Left kidney (tissue), 2 donors: ENCODE results near the gene ERFL. TPM values are rescaled to one million over a fixed set of nuclear protein-coding genes. Genes with fewer than 3 reads are reported as not detected.

Experiments
- DNase-seq: peaks from one replicate; pipeline ENCODE4 v3.0.0-alpha.2; 2013
- polyA plus RNA-seq: library from polyadenylated mRNA; unstranded; fragments of 120-200 nt; gene quantifications from one replicate; pipeline ENCODE4 v1.2.1, GENCODE V29; 2013; ENCODE audit not compliant: insufficient read length

Gene ERFL
- polyA plus RNA-seq, 1 donor: 0.15 TPM

- DNase-seq: no peak
Measured at GRCh38 chr19:41913538-41914423, 14.5 kb downstream of the ERFL start.

- DNase-seq: no peak
Measured at GRCh38 chr19:41912899-41913537, 15.2 kb downstream of the ERFL start.

- DNase-seq: no peak
Measured at GRCh38 chr19:41911889-41912731, 16.1 kb downstream of the ERFL start.

GRCh38 chr19:41910992-41911888 lies 17.0 kb downstream of the ERFL start:
- no peak for DNase-seq

DNA sequence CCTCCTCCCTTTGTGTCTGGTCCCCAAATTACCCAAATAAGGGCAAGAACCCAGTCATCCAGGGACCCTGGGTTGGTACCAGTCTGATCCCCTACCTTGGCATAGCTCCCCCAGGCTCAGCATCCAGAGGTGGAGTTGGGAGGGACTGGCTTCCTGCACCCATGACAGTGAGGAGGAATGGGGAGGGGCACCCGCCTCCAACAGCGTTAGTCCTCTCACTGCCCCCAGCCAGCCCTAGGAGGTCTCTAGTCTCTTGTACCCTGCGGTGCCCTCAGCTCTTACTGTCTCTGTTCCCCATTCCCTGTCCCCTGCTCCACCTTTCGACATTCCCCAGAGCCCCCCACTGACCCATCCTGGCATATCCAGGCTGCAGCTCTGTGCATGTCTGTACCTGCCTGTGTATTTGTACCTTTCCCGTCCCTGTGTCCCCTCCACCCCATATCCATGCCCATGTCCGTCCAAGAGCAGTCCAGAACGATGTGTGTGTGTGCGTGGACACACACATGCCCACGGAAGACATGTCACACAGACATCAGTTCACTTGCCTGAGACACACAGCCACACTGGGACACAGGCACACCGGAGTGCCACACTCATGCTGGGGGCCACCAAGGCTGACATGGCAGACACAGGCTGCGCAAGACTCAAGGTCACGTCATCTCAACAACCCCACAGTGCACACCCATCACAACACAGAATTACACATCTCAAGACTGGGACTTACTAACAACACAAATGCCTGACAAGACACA lies 17.8 kb downstream of the ERFL start:
- no peak for DNase-seq

DNA sequence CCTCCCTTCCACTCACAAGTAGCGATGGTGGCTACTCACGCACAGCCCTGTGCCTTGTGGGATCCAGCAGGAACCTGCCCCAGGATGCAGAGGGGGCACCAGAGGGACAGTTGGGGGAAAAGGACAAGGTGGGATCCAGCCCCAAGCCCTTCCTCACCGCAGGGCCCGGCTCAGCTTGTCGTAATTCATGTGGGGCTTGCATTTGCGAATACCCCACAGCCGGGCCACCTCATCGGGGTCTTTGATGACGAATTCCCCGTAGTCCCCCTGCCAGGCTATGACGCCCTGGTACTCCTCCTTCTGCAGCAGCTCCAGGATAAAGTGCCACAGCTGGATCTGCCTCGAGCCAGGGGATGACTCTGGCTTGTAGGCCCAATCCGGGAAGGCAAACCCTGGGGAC lies 18.5 kb downstream of the ERFL start:
- no peak for DNase-seq

DNA sequence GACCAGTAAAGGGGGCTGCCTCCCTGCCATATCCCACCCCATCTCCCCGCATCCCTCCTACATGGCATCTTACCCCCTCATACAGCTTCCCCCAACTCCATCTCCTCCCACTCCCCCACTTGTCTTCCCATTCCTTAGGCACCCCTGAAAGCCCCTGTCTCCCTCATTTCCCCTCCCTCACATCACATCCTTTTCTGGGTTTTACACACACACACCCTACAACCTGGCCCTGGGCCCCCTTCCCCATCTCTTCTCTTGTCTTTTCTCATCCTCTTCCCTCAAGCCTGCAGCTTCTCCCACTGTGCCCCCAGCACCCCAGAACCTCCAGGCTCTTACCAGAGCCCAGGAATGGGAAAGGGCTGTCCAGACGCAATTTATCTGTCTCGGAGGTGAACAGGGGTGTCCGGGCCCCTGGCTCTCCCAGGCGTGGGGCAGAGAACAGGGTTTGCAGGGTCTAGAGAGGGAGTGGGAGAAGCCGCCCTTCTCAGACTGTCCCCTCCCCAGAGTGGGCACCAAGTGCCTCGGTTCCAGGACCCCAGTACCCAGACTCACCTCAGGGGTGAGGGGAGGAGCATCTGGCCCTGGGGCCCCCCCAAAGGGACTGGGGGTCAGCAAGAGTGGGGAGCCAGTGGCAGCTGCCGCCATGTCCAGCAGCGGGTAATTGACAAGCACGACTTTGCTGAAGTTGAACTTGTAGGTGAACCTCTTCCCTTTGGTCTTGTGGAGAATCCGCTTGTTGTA lies 19.4 kb downstream of the ERFL start:
- no peak for DNase-seq

GRCh38 chr19:41907994-41908615 lies 20.1 kb downstream of the ERFL start:
- DNase-seq: no peak

DNA sequence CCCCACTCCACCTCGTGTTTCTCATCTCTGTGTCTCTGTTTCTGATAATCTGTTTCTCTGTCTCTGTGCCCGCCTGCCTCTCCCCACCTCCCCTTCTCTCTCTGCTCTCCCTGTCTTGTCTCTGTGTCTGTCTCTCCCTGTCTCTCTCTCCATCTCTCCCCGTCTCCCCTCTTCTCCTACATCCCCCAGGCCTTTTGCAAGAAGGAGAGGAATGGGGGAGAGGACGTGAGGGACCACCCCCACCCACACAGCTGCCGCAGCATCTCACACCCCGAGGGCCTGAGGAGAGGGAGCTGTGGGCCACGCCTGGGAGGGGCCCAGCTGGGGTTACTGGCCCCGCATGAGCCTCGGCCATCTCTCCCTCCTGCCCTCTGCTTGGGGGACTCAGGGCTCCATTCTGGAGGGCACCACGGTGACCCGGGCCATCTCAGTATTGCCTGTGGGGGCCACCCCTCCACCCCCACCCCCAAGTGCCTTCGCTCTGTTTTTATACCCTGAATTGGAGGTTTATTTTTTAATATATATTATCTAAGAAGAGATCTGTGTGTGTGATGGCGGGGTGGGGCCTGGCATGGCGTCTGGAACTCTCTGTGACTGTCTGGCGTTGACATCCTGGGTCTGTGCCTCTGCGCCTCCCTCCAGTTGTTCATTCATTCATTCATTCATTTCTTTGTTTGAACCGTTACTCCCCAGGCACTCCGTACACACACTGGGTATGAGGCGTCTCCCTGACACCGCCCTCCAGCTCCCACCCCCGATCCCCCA lies 21.2 kb downstream of the ERFL start:
- no peak for DNase-seq

- no peak for DNase-seq
Measured at GRCh38 chr19:41906271-41906670, 22.0 kb downstream of the ERFL start.

DNA sequence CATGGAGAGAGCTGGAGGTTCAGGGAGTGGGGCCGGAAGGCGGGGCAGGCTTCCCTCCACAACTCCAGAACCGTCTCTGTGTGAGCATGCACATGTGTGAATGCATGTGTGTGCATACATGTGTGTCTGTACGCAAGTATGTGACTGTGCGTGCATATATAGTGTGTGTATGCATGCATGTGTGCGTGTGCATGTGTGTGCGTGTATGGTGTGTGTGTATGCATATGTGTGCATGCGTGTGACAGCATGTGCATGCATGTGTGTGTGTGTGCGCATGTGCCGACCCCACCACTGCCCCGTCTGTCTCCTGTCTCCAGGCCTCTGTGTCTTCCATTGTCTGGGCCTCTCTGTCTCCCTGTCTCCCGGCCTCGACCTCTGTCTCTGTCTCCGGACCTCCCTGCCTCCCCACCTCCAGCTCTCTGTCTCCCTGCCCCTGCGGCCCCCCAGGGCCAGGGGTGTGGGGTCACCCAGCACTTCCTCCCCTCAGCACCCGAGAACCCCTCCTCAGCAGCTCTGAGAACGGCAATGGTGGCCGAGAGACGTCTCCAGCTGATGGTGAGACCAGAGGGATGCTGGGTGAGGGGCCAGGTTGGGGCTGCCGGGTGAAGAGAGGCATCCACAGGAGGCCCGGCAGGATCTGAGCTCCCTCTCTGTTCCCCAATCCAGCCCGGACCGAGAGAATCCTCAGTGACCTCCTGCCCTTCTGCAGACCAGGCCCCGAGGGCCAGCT lies 22.8 kb downstream of the ERFL start:
- no peak for DNase-seq

- no peak for DNase-seq
Measured at GRCh38 chr19:41904118-41904870, 24.0 kb downstream of the ERFL start.

- DNase-seq: no peak
Measured at GRCh38 chr19:41903193-41903953, 24.9 kb downstream of the ERFL start.

DNA sequence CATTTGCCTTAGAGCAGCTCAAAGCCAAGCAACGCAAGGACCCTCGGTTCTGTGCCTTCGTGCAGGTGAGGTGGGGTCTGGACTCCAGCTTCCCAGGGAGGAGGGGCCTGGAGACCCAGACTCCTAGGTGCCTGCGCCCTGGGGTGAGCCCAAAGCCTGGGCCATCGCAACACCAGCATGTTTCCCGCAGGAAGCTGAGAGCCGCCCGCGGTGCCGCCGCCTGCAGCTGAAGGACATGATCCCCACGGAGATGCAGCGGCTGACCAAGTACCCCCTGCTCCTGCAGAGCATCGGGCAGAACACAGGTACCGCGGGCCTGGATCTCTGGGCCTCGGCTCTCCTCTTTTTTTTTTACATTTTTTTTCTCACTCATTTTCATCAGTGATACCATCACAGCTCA lies 25.7 kb downstream of the ERFL start:
- DNase-seq: no peak

DNA sequence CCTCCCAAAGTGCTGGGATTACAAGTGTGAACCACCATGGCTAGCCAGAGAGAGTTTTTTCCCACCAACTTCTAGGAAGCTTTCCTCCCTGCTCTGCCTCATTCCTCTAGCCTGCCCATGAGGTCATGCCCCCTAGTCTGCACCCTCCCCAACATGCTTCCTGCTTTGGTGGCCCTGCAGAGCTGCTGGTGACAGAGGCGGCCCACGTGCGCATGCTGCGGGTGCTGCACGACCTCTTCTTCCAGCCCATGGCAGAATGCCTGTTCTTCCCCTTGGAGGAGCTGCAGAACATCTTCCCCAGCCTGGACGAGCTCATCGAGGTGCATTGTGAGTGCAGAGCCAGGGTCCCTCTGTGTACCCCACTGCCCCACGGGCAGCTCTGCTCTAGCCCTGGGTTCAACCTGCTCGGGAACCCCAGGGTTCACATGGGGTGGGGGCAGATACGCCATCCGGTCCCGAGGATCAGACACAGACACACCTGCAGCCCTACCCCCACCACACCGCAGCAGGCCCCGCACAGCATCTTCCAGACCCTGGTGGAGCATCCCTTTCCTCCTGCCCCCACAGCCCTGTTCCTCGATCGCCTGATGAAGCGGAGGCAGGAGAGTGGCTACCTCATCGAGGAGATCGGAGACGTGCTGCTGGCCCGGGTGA lies 26.4 kb downstream of the ERFL start:
- DNase-seq: no peak

- DNase-seq: no peak
Measured at GRCh38 chr19:41898235-41898634, 30.0 kb downstream of the ERFL start.
